Femur (tissue), 1 donor: Measurements from ENCODE around the gene CYB5R4.
"Not testable (repeated sequence)": the region's sequence is repeated elsewhere in the genome, so short reads cannot be mapped to it uniquely, and the experiment has no call there.

Source experiments
- DNase-seq: peaks from one replicate; pipeline ENCODE4 v3.0.0-alpha.2; 2017

Gene CYB5R4

DNA sequence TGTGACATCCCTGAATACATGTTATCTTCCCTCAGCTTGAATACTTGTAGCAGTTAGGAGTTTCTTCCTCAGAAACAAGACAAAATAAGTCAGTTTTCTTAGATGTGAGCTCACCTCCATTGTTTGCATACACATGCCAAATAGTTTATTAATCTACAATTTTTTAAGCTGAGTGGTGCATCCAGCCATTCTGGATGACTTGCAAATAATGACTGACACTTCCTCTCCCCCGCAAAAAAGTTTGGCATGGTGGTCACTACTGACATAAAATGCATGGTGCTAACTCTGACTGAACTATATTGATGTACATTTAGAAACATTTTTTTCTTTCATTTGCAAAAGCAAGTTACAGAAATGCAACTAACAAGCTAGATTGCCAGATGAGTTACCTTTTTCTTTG lies 55.5 kb downstream of the CYB5R4 start:
- DNase-seq = no peak

DNA sequence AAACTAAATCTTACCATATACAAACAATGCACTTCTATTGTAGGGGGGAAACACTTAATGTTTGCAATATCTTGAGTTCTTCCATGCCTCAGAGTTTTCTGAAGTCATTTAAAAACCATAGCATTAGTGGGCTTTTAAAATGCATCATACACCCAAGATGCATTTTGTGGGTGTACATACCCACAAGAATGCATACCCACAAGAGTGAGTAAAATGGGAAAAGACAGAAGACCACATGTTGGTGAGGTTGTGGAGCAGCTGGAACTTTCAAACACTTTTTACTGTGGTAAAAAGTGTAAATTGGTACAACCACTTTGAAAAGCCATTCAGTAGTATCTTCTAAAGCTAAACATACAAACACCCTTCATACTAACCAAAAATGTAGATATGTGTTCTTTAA lies 57.5 kb downstream of the CYB5R4 start:
- DNase-seq = no peak

DNA sequence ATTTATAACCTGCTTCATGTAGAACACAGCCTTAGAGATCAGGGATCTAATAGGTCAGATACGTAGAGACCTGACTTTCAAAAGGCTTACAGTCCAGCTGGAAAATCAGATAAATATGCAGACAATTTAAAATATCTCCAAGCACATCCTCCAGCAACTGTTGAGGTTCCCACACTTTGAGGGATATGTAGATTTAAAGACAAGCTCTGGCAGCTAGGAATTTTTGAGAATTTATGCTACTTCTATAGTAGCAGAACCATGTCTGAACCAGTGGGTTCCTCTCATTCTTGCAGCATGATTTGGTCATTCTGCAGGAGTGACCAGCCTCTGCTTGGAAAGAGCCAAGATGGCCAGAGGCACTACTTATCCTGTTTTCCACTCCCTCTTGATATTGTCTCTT lies 60.5 kb downstream of the CYB5R4 start:
- DNase-seq = no peak

DNA sequence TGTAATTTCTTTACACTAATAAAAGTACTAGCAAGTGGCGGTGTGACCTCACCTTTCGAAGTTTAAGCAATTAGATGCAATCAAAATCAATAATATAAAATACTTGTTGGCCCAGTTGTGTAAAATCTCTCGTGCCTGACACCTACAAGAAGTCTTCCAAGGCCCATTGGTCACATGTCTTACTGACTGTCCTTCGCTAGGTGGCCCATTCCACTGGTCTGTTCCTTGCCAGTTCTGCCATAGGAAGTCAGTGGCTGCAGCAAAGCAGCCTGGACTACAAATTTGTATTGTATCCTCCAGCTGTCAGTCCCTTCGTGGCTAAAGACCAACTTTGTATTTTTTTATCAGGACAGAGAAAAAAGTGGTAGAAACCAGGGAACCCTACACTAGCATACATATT lies 61.8 kb downstream of the CYB5R4 start:
- DNase-seq = no peak

DNA sequence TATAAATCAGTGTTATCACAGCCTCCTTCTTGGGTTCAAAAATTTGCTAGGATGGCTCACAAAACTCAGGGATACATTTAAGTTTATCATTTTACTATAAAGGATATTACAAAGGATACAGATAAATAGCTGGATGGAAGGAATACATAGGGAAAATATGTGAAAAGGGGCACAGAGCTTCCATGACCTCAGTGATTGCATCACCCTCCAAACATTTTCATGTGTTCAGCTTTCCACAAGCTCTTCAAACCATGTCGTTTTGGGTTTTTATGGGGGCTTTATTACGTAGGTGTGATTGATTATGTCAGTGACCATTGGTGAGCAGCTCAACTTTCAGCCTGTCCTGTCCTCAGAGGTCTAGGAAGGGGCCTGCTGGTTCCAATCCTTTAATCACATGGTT lies 68.0 kb downstream of the CYB5R4 start:
- DNase-seq = no peak

DNA sequence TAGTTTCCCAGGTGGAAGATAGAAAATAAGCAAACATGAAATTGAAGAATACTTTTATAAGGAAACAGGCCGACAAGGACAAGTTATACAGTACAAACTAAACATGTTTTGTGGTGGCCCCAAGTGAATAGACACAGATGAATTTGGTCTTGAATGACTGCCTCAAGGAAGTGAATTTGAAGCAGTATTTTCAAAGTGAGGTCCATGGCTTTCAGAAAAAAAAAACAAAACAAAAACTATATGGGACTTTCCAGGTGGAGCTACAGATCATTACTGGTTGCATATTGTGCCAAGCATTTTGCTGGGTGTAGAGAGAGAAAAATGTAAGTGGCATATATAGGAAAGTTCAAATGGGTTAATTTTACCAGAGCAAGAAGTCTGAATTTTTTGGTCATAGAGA lies 68.8 kb downstream of the CYB5R4 start:
- DNase-seq = no peak

DNA sequence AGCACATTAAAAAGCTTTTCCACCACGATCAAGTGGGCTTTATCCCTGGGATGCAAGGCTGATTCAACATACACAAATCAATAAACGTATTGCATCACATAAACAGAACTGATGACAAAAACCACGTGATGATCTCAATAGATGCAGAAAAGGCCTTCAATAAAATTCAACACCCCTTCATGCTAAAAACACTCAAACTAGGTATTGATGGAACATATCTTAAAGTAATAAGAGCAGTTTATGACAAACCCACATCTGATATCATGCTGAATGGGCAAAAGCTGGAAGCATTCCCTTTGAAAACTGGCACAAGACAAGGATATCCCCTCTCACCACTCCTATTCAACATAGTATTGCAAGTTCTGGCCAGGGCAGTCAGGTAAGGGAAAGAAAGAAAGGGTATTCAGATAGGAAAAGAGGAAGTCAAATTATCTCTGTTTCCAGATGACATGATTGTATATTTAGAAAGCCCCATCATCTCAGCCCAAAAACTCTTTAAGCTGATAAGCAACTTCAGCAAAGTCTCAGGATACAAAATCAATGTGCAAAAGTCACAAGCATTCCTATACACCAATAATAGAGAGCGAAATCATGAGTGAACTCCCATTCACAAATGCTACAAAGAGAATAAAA lies 86.8 kb downstream of the CYB5R4 start:
- not testable (repeated sequence) for DNase-seq

DNA sequence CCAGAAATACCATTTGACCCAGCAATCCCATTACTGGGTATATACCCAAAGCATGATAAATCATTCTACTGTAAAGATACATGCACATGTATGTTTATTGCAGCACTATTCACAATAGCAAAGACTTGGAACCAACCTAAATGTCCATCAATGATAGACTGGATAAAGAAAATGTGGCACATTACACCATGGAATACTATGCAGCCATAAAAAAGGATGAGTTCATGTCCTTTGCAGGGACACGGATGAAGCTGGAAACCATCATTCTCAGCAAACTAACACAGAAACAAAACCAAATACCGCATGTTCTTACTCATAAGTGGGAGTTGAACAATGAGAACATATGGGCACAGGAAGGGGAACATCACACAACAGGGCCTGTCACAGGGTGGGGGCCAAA lies 88.5 kb downstream of the CYB5R4 start:
- not testable (repeated sequence) for DNase-seq

DNA sequence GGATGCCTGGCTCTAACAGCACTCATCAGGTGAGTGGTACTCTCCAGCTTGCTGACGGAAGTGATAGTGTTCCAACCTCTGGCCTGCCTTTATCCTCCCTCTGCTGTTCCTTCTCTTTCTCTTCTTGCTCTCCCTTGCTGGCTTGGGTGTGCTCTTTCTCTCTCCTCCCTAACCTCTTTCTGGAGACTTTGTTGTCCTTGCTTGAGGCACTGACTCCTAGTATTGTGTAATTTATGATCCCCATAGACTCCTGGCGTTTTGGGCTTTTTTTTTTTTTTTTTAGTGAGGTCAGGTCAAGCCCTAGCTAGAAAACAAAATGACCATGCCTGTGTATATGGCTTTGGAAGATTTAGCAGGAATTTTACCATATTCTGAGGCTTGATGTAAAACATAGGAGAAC lies 89.4 kb downstream of the CYB5R4 start:
- DNase-seq = no peak

DNA sequence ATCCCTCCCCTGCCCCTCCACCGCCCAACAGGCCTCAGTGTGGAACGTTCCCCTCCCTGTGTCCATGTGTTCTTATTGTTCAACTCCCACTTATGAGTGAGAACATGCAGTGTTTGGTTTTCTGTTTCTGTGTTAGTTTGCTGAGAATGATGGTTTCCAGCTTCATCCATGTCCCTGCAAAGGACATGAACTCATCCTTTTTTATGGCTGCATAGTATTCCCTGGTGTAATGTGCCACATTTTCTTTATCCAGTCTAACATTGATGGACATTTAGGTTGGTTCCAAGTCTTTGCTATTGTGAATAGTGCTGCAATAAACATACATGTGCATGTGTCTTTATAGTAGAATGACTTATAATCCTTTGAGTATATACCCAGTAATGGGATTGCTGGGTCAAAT lies 91.9 kb downstream of the CYB5R4 start:
- DNase-seq = not testable (repeated sequence)

DNA sequence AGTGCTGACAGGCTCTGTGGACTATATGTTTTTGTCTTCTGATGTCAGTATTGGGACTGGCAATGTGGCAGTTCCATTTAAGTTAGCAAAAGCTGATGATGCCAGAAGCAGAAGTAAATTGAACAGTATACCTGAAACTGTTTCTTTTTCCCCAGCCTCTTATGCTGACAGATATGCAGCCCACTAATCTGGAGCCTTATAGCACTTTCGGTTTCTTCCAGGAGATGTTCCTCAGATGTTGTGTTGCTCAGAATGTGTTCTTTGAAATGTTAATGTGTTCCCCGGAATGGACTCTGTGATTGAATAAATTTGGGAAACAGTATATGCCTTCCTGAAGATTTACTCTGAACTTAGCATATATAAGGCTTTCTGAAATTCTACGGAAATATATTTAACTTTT lies 93.3 kb downstream of the CYB5R4 start:
- no peak for DNase-seq

DNA sequence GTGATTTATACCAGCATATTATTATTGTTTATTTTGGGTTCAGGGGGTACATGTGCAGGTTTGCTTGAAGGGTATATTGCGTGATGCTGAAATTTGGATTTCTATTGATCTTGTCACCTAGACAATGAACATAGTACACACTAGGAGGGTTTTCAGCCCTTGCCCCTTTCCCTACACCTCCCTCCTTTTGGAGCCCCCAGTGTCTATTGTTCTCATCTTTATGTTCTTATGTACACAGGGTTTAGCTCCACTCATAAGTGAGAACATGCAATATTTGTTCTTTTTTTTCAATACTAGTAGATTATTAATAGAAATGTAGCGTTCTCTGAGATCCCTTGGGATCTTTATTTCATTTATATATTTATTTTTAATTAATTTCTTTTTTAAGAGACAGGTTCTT lies 94.9 kb downstream of the CYB5R4 start:
- no peak for DNase-seq

DNA sequence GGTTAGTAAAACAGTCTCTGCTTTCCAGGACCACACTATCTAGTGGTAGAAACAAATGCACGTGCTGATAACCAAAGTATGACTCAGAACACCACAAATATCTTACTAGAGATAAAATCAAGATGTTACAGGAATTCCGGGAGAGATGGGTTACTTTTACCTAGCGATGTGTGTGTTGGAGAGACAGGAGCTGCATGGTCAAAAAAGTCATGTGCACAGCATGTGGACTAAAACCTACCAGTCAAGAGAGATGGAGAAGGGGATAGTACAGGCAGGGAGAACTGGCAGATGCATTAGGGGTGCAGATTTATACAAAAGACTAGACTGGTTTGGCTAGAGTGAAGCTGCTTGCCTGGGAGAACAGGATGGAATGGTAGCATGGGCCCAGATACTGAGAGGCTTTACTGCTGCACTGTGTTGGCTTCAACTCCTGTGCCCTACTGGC lies 98.8 kb downstream of the CYB5R4 start:
- DNase-seq = no peak

DNA sequence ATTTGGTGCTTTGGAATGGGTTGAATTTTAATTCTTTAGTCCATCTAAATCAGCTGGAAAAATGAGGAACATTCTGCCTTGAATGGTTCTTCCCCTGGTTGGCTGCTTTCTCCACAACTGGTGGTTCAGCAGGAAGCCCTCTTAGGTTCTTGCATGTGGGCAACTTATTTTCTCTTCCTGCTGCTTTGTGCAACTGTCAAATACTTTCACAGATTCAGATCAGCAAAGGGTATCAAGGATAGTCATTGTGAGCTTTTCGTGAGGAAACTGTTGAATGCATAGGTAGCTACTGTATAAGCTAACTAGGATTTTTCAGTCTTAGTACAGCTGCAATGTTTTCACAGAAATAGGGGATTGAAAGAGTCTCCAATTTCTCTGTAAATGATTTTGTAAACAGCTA lies 101.2 kb downstream of the CYB5R4 start:
- DNase-seq = no peak

DNA sequence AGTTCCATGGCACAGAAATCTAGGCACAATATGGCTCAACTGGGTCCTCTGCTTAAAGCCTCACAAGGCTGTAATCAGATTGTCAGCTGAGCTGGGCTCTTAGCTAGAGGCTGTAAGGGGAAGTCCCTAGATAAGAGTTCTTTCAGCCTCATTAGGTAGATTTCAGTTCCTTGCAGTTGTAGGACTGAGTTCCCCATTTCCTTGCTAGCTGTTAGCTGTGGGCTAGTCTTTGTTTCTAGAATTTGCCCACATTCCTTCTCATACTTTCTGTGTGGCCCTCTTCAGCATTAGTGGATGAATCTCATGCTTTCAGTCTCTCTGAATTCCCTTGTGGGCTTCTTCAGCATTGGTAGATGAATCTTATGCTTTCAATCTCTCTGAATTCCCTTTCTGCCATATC lies 103.1 kb downstream of the CYB5R4 start:
- no peak for DNase-seq

DNA sequence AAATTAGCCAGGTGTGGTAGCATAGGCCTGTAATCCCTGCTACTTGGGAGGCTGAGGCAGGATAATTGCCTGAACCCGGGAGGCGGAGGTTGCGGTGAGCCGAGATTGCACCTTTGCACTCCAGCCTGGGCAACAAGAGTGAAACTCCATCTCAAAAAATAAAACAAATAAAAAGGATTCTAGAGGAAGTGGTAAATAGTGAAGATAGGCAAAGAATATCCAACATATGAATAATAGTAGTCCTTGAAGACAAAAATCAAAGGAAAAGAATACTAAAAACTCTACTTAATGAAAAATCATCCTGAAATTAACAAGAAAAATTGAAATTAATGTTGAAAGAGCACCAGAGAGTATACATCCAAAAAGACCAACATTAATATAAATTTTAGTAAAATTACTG lies 107.0 kb downstream of the CYB5R4 start:
- DNase-seq = no peak

DNA sequence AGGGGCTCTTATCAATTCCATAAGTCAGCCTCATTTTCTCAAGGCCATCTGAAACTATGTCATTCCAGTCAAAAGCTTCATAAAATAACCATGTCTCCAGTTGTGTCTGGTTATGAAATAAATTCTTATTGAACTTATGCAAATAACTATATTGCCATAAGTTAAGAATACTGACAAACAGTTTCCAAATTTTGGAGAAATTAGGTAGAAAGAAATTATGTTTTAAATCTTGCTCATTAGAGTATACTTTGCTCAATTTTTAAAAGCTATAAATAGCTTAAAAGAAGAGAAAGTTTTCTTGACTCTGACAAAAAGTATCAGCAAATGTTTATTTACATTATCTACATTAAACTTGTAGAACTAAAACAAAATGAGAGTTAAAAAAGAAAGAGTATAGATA lies 111.1 kb downstream of the CYB5R4 start:
- DNase-seq = no peak

DNA sequence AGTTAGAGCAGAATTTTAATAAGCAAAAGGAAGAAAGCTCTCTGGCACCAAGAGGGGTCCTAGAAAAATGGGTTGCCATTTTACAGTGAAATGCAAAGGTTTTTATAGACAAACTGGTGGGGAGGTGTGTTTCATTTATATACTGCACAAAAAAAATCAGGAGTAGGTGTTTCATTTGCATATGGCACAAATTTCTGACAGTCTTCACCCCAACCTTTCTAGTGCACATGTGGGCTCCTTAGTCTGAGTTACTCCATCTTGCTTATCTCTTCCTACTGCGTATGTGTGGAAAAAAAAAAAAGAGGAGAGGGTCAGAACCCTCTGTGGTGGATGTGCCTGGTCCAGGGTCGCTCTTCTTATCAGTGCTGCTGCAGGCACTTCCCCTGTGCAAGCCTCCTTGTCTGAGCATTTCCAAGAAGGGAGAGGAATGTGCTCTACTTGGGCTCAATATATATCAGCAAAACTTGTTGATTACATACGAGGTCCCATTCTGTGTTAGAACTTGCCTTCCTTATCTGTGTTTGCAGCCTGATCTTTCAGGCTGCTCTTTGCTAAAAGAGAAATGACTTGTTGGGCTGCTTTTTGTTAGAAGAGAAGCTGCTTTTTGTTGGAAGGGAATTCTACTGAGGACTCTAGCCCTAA lies 115.0 kb downstream of the CYB5R4 start:
- DNase-seq = no peak

DNA sequence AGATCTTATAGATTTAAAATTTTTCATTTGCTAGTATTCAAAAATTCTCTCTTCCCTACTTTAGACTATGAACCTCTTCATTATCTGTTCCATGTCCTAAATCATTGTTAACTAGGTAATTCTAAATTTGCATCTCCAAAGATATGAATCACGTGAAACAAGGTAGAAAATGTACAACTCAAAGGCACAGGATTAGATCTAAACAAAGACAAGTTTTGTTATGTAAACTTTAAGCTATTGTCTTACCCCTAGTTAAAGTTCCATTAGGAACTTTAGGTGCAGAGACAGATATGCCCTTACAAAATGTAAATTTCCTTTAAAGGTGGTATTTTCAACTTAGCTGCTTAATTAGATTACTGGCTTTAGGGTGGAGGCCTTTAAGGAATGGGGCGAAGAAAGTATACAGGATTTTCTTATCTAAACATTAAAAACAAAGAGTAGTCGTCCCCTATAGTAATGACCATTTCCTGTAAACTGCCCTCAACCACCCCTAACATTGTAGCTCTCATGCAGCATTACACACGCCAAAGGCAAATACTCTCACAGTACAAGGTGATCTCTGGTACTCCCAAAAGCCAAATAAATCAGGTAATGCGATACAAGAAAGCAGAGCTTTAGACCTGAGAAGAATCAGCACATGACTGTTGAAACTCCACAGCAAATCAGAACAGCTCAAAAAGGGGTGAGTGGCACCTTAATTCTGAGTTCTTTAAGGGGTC lies 116.7 kb downstream of the CYB5R4 start:
- no peak for DNase-seq

DNA sequence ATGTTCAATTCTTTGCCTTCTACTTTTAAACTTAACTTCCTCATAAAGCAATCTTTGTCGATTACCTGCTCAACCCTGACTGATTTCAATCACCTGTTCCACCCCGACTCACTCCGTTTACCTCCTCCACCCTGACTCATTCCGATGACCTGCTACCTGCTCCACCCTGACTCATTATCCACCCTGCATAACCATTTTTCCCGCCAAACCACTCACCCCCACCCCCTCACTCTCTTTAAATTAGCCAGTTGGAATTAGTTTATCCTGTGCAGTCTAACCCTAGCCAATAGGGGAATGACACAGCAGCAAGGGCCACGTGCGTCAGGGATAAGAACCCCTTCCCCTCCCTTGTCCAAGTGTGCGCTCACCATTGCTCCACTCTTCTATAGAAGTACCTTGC lies 117.4 kb downstream of the CYB5R4 start:
- DNase-seq = no peak

DNA sequence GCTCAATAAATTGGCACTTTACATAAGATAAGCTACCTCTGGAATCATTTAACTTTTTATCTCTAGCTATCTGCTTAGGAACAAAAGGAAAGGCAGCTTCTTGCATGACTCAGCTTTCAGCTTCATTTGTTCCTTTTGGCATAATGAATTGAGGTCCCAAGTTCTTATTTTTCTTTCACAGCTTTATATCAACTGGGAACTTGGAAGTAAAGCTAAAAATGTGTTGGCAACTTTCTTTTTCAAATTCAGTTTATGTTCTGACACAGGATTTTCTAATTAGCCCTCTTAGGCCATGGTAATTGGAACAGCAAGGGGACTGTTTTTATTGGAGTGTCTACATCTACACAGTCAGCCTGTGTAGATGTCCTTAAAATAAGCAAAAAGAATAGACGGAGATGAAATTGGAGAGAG lies 118.8 kb downstream of the CYB5R4 start:
- DNase-seq = no peak

DNA sequence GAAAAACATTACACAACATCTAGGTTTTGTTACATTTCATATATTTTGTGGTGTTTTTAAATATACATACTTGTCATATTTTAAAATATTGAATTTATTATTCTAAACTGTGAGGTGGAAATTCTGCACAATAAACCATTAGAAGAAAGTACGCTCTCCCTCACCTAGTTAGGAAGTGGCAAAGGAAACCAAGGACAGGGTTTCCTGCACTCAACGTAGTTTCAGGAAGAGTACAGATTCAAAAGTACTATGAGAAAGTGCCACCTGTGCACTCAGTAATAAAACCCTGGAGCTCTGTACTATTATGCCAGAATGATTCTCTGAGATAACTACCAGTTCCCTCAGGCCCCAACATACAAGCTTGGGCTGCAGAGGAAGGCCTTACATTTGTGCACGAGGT lies 119.5 kb downstream of the CYB5R4 start:
- DNase-seq = no peak

DNA sequence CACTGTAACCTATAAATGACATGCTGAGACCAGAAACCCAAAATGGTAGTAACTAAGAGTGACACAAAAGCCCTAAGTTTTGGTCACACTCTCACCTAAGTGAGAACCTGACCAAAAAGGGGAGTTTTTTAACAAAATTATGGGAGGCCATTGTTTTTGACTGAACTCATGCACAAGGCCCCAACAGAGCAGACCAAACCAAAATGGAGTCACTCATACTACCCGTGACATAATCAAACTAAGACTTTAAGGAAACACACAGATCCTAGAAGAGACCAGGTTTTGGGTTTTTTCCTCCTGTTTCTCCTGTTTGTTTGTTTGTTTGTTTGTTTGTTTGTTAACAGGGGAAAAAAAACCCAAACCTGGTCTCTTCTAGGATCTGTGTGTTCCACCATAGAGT lies 124.9 kb downstream of the CYB5R4 start:
- no peak for DNase-seq

DNA sequence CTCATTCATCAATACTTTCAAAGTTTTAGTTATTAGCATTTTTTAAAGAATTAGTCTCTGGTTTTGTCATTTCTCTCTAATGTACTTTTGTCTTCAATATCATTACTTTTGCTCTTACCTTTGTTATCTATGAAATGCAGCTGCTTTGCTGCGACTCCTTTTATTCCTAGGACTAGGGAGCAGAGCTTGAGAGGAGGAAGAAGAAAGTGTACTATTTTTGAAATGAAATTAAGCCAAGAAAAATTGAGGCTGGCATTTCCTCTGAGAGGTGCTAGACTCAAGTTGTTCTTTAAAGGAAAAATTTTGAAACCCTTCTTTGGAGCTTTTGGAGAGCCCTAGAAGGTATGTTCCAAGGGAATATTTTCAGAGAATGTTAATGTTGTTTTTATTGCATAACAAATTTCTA lies 125.8 kb downstream of the CYB5R4 start:
- no peak for DNase-seq
